Liver (tissue), 9 donors: ENCODE data around the gene PAPOLG. TPM values are rescaled to one million over a fixed set of nuclear protein-coding genes. Genes with fewer than 3 reads are reported as not detected.

ENCODE experiments used
- DNase-seq: peaks from one replicate; pipeline ENCODE4 v3.0.0-alpha.2; 2017; ENCODE audit warnings: low spot score
- H3K27ac ChIP-seq, 2 donors: one replicate each; pipeline ENCODE4 v1.7.0; 2013; ENCODE audit warnings: inconsistent platforms in 2 of 2, low read length in 2 of 2, control low read depth in 1 of 2, low read depth in 1 of 2, mild to moderate bottlenecking in 1 of 2
- H3K27me3 ChIP-seq, 4 donors: one replicate each; pipeline versions ENCODE4 v1.6.1 to v1.7.0; 2013; ENCODE audit warnings: low read length in 3 of 4, inconsistent platforms in 1 of 4, mild to moderate bottlenecking in 1 of 4, moderate library complexity in 1 of 4; ENCODE audit not compliant: control insufficient read depth in 4 of 4, insufficient read depth in 4 of 4
- H3K36me3 ChIP-seq, 4 donors: one replicate each; pipeline versions ENCODE4 v1.6.1 to v1.7.0; 2013; ENCODE audit warnings: low read length in 3 of 4, mild to moderate bottlenecking in 3 of 4, low read depth in 1 of 4, moderate library complexity in 1 of 4; ENCODE audit not compliant: control insufficient read depth in 4 of 4, insufficient read depth in 3 of 4
- H3K4me1 ChIP-seq, 4 donors: one replicate each; pipeline versions ENCODE4 v1.6.1 to v1.7.0; 2013; ENCODE audit warnings: low read length in 3 of 4, mild to moderate bottlenecking in 3 of 4, moderate library complexity in 1 of 4; ENCODE audit not compliant: control insufficient read depth in 4 of 4, insufficient read depth in 4 of 4
- H3K4me3 ChIP-seq, 3 donors: one replicate each; pipeline versions ENCODE4 v1.6.1 to v1.7.0; 2013; ENCODE audit warnings: low read length in 3 of 3, control low read depth in 1 of 3, low read depth in 1 of 3, mild to moderate bottlenecking in 1 of 3
- H3K9ac ChIP-seq, 2 donors: one replicate each; pipeline ENCODE4 v1.7.0; 2013; ENCODE audit warnings: low read length in 2 of 2, mild to moderate bottlenecking in 2 of 2, moderate library complexity in 2 of 2, control low read depth in 1 of 2, low read depth in 1 of 2
- H3K9me3 ChIP-seq, 4 donors: one replicate each; pipeline versions ENCODE4 v1.6.1 to v1.7.0; 2013; ENCODE audit warnings: low read length in 3 of 4; ENCODE audit not compliant: control insufficient read depth in 4 of 4
- ATF3 ChIP-seq: IDR thresholded peaks from 2 replicates; pipeline ENCODE4 v1.6.1; 2016; ENCODE audit warnings: antibody characterized with exemption
- CTCF ChIP-seq: fragments of 150-350 bp; IDR thresholded peaks from 2 replicates; pipeline ENCODE4 v1.5.1; 2017; ENCODE audit warnings: improper control_type of control experiment, low read depth, low read length; ENCODE audit not compliant: missing input control
- EGR1 ChIP-seq, 2 donors: IDR thresholded peaks; 2 replicates each; pipeline ENCODE4 v1.6.1; 2016 to 2018; ENCODE audit warnings: antibody characterized with exemption in 2 of 2, low read depth in 2 of 2
- FOXA1 ChIP-seq: IDR thresholded peaks from 2 replicates; pipeline ENCODE4 v1.6.1; 2016; ENCODE audit warnings: antibody characterized with exemption
- FOXA2 ChIP-seq: IDR thresholded peaks from 2 replicates; pipeline ENCODE4 v1.6.1; 2016; ENCODE audit warnings: antibody characterized with exemption
- GABPA ChIP-seq, 2 donors: IDR thresholded peaks in 1 of 2; conservative IDR thresholded peaks in 1 of 2; 2 replicates each; pipeline ENCODE4 v1.6.1; 2016; ENCODE audit warnings: antibody characterized with exemption in 2 of 2, mild to moderate bottlenecking in 1 of 2, moderate library complexity in 1 of 2
- HNF4A ChIP-seq, 2 donors: conservative IDR thresholded peaks; 2 replicates each; pipeline ENCODE4 v1.6.1; 2016; ENCODE audit warnings: antibody characterized with exemption in 2 of 2, mild to moderate bottlenecking in 2 of 2
- HNF4G ChIP-seq: IDR thresholded peaks from 2 replicates; pipeline ENCODE4 v1.6.1; 2016; ENCODE audit warnings: antibody characterized with exemption
- JUND ChIP-seq, 2 donors: IDR thresholded peaks; 2 replicates each; pipeline ENCODE4 v1.6.1; 2016; ENCODE audit warnings: antibody characterized with exemption in 2 of 2
- MAX ChIP-seq: IDR thresholded peaks from 2 replicates; pipeline ENCODE4 v1.6.1; 2016; ENCODE audit warnings: antibody characterized with exemption
- NR2F2 ChIP-seq: IDR thresholded peaks from 2 replicates; pipeline ENCODE4 v1.6.1; 2016; ENCODE audit warnings: antibody characterized with exemption
- RAD21 ChIP-seq, 2 donors: IDR thresholded peaks; 2 replicates each; pipeline ENCODE4 v1.6.1; 2016; ENCODE audit warnings: antibody characterized with exemption in 2 of 2, mild to moderate bottlenecking in 2 of 2
- REST ChIP-seq: IDR thresholded peaks from 2 replicates; pipeline ENCODE4 v1.6.1; 2016; ENCODE audit warnings: antibody characterized with exemption, mild to moderate bottlenecking
- RXRA ChIP-seq, 2 donors: IDR thresholded peaks; 2 replicates each; pipeline ENCODE4 v1.6.1; 2017 to 2018; ENCODE audit warnings: antibody characterized with exemption in 2 of 2, mild to moderate bottlenecking in 1 of 2
- SP1 ChIP-seq: IDR thresholded peaks from 2 replicates; pipeline ENCODE4 v1.6.1; 2018; ENCODE audit warnings: antibody characterized with exemption, mild to moderate bottlenecking
- TAF1 ChIP-seq: conservative IDR thresholded peaks from 2 replicates; pipeline ENCODE4 v1.6.1; 2016; ENCODE audit warnings: antibody characterized with exemption, mild to moderate bottlenecking
- YY1 ChIP-seq: IDR thresholded peaks from 2 replicates; pipeline ENCODE4 v1.6.1; 2016; ENCODE audit warnings: antibody characterized with exemption, mild to moderate bottlenecking
- ZBTB33 ChIP-seq: IDR thresholded peaks from 2 replicates; pipeline ENCODE4 v1.6.1; 2016; ENCODE audit warnings: antibody characterized with exemption
- WGBS: extraction: QIAGEN DNeasy Blood & Tissue Kit; methylation state at CpG from one replicate; pipeline ENCODE4 v1.1.7; 2013; 5-methylcytosine and 5-hydroxymethylcytosine counted together
- polyA plus RNA-seq, 2 donors: library from polyadenylated mRNA; stranded (reverse) in 1 of 2; unstranded in 1 of 2; fragments of 200-250 nt in 1 of 2; fragments of >200 nt in 1 of 2; fragmentation: Nextera tagmentation in 1 of 2; extraction: Ambion mirVana in 1 of 2; gene quantifications; one replicate each; pipeline versions ENCODE4 v1.2.1 to v1.2.3, GENCODE V29; 2013 to 2015
- total RNA-seq, 2 donors: library from RNA; depleted of rRNA; stranded (reverse); fragments of >200 nt; gene quantifications; one replicate each; pipeline ENCODE4 v1.2.3, GENCODE V29; 2014
- donor health status: healthy.
- donor health status: healthy.
- donor health status: healthy.
- donor health status: healthy.
- donor health status: healthy.

PAPOLG gene
- total and polyA plus RNA-seq, 4 donors, result 1.8 to 7.7 (median 3.6) TPM

GRCh38 chr2:60739156-60739555, 16.9 kb upstream of the PAPOLG start:
- TF ChIP-seq HNF4A (conservative IDR thresholded peaks at IDR 0.05), result no peak
- TF ChIP-seq TAF1, result no peak
- TF ChIP-seq REST, result no peak
- no peak for TF ChIP-seq RXRA (IDR thresholded peaks at IDR 0.05)
- TF ChIP-seq NR2F2, result no peak
- TF ChIP-seq JUND (IDR thresholded peaks at IDR 0.05), result no peak
- WGBS, result 88% methylated on average over 6 of the region's 6 CpGs
- no peaks in the 10 kb centered on the region for H3K9me3 ChIP-seq
- peaks cover 0 to 6% (median under 1%) of the 10 kb centered on the region in 4 donors for H3K4me1 ChIP-seq
- no peak for DNase-seq
- peaks cover 0 to 5% (median 0%) of the 10 kb centered on the region in 4 donors for H3K27me3 ChIP-seq
- H3K27ac ChIP-seq, result no peak overlapping the region
- no peak overlapping the region for H3K4me3 ChIP-seq
- H3K36me3 ChIP-seq, result no peaks in the 10 kb centered on the region
- H3K9ac ChIP-seq, result no peak overlapping the region

GRCh38 chr2:60741576-60741975, 14.5 kb upstream of the PAPOLG start:
- WGBS, result 89% methylated on average over 11 of the region's 11 CpGs
- H3K9me3 ChIP-seq, result no peaks in the 10 kb centered on the region
- TF ChIP-seq JUND (IDR thresholded peaks at IDR 0.05) (no peak), RXRA (IDR thresholded peaks at IDR 0.05) (no peak), FOXA1 (no peak), FOXA2 (no peak), YY1 (no peak), HNF4G (no peak), HNF4A (conservative IDR thresholded peaks at IDR 0.05) (no peak), ZBTB33 (no peak), GABPA (IDR thresholded peaks at IDR 0.05 in 1 of 2, conservative IDR thresholded peaks at IDR 0.05 in 1 of 2) (no peak), REST (no peak), ATF3 (no peak), EGR1 (IDR thresholded peaks at IDR 0.05; ENCODE audit: low read depth in 2 of 2) (no peak), MAX (no peak), NR2F2 (no peak), TAF1 (no peak), CTCF (no peak), RAD21 (IDR thresholded peaks at IDR 0.05) (no peak), SP1 (no peak)
- H3K9ac ChIP-seq, result no peak overlapping the region
- no peak for DNase-seq
- no peak overlapping the region for H3K4me3 ChIP-seq
- H3K36me3 ChIP-seq, result no peaks in the 10 kb centered on the region
- H3K4me1 ChIP-seq, result no peaks in the 10 kb centered on the region
- H3K27ac ChIP-seq, result no peak overlapping the region
- H3K27me3 ChIP-seq, result peaks cover 0 to 4% (median 0%) of the 10 kb centered on the region in 4 donors
